ENCODE data around the gene RDH11. TPM values are rescaled to one million over a fixed set of nuclear protein-coding genes. Genes with fewer than 3 reads are reported as not detected.

RDH11 gene
- total RNA-seq: 10 to 100 TPM; 42.8 to 61.1 (median 49.4) TPM

DNA sequence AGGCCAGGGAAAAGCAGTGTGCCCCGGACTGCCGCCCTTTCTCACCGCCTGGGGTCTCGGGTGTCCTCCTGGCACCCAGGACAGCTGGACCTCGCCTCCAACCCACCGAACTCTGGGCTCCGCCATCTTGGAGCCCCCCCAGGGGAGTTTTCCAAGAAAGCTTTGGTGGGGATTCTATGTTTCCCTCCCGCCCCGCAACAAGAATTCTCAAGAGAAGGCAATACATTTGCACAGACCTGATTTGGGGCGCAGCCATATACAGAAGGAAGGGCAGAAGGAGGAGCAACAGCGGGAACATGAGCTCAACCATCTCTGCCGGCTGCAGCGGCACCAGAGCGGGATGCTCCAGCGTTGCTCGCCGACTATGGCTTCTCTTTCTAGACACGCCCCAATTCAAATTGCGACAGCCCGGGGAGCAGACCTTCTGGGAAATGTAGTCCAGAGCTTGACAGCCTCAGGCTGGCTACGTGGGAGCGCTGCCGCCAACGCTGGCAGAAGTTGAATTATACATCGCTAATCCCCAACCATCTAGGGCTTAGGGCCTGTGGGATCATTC lies at the start of gene RDH11:
Gene RDH11 (minus strand): TSS at position 371 of the 556 bp plus-strand sequence. CDS start 61 bp downstream, at position 310.
- ATAC-seq (ENCODE audit: low FRiP score in 2 of 2) (peak; percentile 97 to 99), DNase-seq (peak; percentile 86 to 93)
- 0 to 1% methylated on average over 8 to 17 of the region's 25 CpGs for WGBS, 2 donors

GRCh38 chr14:67744046-67744445 lies 48.5 kb upstream of the RDH11 start:
- ATAC-seq (ENCODE audit: low FRiP score in 2 of 2): no peak
- 67 to 83% methylated on average over 2 of the region's 2 CpGs for WGBS, 2 donors

More for the DNA sequence above, at the start of gene RDH11:
- H3K27me3 ChIP-seq: no peaks in the 10 kb centered on the region
- H3K9me3 ChIP-seq: no peaks in the 10 kb centered on the region
- H3K4me3 ChIP-seq: peak within 1 kb of the TSS; percentile 70 to 93 (median 79)
- H3K4me1 ChIP-seq: peaks cover 5 to 18% (median 9%) of the 10 kb centered on the region in 4 donors
- H3K36me3 ChIP-seq: peaks cover 10 to 23% (median 15%) of the 10 kb centered on the region in 4 donors
- TF ChIP-seq POLR2AphosphoS5 (IDR thresholded peaks at IDR 0.05) (peak; percentile 92 to 95), CTCF (IDR thresholded peaks at IDR 0.05) (no peak), POLR2A (IDR thresholded peaks at IDR 0.05) (peak in 3 of 4 donors; percentile 50 to 79 (median 71))
- H3K27ac ChIP-seq: peak within 1 kb of the TSS; percentile 76 to 91 (median 79)

GRCh38 chr14:67738740-67739504 lies 43.4 kb upstream of the RDH11 start:
- ATAC-seq (ENCODE audit: low FRiP score in 2 of 2) (peak in 1 of 2 donors; percentile 90), DNase-seq (peak in 1 of 2 donors; percentile 31)
- H3K9me3 ChIP-seq: no peaks in the 10 kb centered on the region
- no peak overlapping the region for H3K27ac ChIP-seq
- no peak for TF ChIP-seq CTCF (IDR thresholded peaks at IDR 0.05)
- no peak for TF ChIP-seq EP300 (IDR thresholded peaks at IDR 0.05)
- TF ChIP-seq POLR2AphosphoS5 (IDR thresholded peaks at IDR 0.05): no peak
- no peak for TF ChIP-seq POLR2A (IDR thresholded peaks at IDR 0.05)
- no peaks in the 10 kb centered on the region for H3K27me3 ChIP-seq
- no peaks in the 10 kb centered on the region for H3K36me3 ChIP-seq
- WGBS, 2 donors: 73 to 75% methylated on average over 12 of the region's 12 CpGs
- H3K4me3 ChIP-seq: no peak overlapping the region
- H3K4me1 ChIP-seq: peaks cover 0 to 8% (median 0%) of the 10 kb centered on the region in 4 donors

More at GRCh38 chr14:67744046-67744445, 48.5 kb upstream of the RDH11 start:
- Histone ChIP-seq H3K9me3 (no peaks in the 10 kb centered on the region), H3K4me1 (no peaks in the 10 kb centered on the region), H3K36me3 (peaks cover 7 to 22% (median 13%) of the 10 kb centered on the region in 4 donors), H3K27me3 (no peaks in the 10 kb centered on the region), H3K4me3 (no peak overlapping the region), H3K27ac (no peak overlapping the region)
- DNase-seq: no peak
- TF ChIP-seq POLR2A (IDR thresholded peaks at IDR 0.05): no peak

GRCh38 chr14:67736771-67737170 lies 41.2 kb upstream of the RDH11 start:
- Histone ChIP-seq H3K9me3 (no peaks in the 10 kb centered on the region), H3K4me3 (no peak overlapping the region), H3K27ac (no peak overlapping the region), H3K27me3 (no peaks in the 10 kb centered on the region), H3K36me3 (no peaks in the 10 kb centered on the region), H3K4me1 (peaks cover 0 to 8% (median 0%) of the 10 kb centered on the region in 4 donors)
- TF ChIP-seq POLR2AphosphoS5 (IDR thresholded peaks at IDR 0.05) (no peak), POLR2A (IDR thresholded peaks at IDR 0.05) (no peak), EP300 (IDR thresholded peaks at IDR 0.05) (no peak), CTCF (IDR thresholded peaks at IDR 0.05) (no peak)
- WGBS, 2 donors: 75 to 92% methylated on average over 4 of the region's 4 CpGs
- ATAC-seq (ENCODE audit: low FRiP score in 2 of 2) (no peak), DNase-seq (no peak)

DNA sequence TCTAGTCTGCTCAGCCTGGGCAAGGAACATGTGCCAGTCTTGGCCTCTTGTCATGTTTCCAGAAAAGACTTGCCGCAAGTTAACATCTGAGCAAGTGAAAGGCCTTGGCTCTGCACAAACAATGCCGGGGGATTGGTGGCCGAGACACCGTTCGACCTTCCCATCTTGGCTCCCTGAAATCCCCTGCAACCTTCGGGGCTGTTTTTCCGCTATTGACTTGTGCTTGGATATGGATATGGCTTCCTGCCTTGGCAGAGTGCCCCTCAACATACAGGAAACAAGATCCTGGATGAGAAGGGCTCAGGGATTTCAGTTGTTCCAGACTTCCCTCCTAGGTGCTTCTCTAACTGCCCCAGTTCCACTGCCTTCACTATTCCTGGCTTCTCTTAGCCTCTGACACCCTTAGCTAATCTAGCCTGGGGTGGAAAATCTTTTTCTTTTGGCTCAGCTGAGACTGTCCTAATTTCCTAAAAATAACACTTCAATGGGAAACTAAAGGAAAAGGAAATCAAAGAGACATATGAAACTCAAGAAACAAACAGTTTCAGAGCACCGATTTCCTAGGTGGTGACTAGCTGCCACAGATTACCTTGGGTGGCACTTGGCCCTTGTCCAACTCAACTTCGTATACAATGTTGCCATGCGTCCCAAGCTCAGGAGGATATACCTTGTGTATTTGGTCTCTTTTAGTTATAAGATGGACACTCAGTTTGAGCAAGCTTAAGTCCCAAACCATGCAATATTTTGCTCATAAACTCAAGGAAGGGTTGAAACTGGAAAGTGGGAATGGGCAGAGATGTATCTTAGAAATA lies 40.0 kb upstream of the RDH11 start:
- H3K4me1 ChIP-seq: peaks cover 0 to 8% (median 0%) of the 10 kb centered on the region in 4 donors
- H3K27me3 ChIP-seq: no peaks in the 10 kb centered on the region
- no peaks in the 10 kb centered on the region for H3K9me3 ChIP-seq
- 63 to 67% methylated on average over 10 of the region's 10 CpGs for WGBS, 2 donors
- no peaks in the 10 kb centered on the region for H3K36me3 ChIP-seq
- no peak for DNase-seq
- TF ChIP-seq EP300 (IDR thresholded peaks at IDR 0.05) (no peak), CTCF (IDR thresholded peaks at IDR 0.05) (no peak), POLR2A (IDR thresholded peaks at IDR 0.05) (no peak), POLR2AphosphoS5 (IDR thresholded peaks at IDR 0.05) (no peak)
- ATAC-seq (ENCODE audit: low FRiP score in 2 of 2): no peak
- H3K27ac ChIP-seq: no peak overlapping the region
- H3K4me3 ChIP-seq: no peak overlapping the region

All from upper lobe of left lung (tissue), 6 donors.